EL (cell line): ENCODE results near the gene WFS1.

Source experiments
- DNase-seq: peaks from one replicate; pipeline ENCODE4 v3.0.0-alpha.2; 2016

WFS1 gene

DNA sequence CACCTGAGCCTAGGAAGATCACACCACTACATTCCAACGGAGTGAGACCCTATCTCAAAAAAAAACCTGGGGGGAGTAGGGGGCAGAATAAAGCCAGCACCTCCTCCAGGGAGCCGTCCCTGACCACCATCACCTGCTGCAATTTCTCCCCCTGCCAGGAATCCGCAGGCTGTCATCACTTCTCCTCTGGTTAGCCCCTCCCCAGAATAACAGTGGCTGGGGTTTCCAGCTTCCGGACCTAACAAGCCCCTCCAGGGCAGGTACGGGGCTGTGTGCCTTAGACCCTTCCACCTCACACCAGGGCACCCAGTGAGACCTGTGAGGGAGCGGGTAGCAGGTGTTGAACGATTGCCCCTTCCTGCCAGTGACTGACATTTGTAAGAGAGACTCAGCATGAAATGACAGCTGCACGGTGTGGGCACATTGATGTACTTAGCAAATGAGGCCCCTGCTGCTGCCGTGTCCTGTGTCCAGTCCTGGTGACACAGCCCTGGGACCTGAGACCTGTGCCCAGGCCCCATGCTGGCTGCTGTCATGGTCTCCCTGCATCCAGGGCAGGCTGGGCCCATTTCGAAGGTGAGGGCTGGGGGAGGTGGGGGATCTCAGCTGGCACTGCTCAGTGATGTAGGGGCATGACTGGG lies 6.7 kb upstream of the WFS1 start:
- no peak for DNase-seq

DNA sequence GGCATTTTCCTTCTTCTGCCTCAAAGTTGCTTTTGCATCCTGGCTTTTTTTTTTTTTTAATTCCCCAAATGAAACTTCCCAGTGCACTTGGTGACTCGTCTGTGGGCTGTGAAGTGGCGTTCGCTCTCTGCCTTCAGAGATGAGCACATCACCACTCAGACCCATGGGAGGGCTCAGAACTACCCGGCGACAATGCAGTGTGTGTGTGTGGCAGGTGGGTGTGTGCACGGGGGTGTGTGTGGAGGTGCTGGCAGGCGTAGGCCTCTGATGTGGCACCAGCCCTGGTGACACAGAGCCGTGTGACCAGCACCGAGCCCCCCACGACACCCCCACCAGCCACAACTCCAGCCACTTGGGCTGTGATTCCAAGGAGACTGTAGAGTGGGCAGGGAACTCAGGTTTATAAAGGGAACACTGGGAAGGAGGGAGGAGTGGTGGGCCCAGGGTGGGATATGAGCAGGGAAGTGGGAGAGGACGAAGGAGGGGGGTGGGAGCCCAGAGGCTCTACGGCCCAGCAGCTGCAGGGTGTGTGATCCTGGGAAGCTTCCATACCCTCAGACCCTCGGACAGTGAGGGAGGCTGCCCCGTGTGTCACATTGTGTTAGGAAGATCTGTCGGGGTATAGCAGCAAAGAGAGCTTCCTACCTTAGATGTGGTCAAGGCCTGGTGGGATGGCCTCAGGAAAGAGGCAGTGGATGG lies 6.0 kb upstream of the WFS1 start:
- DNase-seq: no peak

DNA sequence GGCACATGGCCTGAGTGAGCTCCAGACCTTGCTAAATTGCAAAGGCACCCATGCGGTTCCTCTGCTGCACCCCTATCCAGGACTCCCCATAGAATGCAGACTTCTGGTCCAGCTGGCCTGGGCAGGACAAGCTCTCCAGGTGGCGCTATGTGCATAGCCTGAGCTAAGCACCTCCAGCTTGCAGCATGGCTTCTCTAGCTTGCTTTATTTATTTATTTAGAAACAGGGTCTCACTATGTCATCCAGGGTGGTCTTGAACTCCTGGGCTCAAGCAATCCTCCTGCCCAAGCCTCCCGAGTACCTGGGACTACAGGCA lies 5.5 kb upstream of the WFS1 start:
- DNase-seq: peak; percentile 43

DNA sequence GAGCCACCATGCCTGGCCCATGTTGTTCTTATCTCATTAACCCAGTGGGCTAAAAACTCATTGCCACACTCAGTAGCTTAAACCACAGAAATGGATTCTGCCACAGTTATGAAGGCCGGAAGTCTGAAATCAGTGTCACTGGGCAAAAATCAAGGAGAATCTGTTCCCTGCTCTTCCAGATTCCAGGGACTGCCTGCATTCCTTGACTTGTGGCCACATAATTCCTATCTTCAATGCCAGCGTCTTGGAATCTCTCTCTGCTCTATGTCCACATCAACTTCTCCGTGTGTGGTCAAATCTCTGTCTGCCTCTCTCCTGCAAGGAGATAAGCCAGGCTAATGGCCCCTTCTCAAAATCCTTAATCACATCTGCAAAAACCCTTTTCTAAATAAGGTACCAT lies 4.1 kb upstream of the WFS1 start:
- no peak for DNase-seq

DNA sequence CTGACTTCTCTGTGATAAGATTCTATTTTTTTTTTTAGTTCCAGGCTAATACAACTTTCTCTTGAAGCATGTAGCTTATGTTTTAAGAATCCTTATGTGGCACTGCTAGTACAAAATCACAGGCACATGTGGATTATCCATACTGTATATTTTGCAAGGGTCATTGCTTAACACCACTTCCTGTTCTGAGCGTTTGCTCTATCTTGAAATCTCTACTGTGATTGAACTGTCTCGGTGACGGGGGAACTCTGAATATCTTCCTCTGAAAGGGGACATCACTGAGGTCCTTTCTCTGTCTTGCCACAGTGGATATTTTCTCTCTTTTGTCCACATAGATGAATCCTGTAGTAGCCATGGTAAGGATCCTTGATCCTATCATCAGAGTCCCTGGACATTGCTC lies 2.1 kb upstream of the WFS1 start:
- no peak for DNase-seq

DNA sequence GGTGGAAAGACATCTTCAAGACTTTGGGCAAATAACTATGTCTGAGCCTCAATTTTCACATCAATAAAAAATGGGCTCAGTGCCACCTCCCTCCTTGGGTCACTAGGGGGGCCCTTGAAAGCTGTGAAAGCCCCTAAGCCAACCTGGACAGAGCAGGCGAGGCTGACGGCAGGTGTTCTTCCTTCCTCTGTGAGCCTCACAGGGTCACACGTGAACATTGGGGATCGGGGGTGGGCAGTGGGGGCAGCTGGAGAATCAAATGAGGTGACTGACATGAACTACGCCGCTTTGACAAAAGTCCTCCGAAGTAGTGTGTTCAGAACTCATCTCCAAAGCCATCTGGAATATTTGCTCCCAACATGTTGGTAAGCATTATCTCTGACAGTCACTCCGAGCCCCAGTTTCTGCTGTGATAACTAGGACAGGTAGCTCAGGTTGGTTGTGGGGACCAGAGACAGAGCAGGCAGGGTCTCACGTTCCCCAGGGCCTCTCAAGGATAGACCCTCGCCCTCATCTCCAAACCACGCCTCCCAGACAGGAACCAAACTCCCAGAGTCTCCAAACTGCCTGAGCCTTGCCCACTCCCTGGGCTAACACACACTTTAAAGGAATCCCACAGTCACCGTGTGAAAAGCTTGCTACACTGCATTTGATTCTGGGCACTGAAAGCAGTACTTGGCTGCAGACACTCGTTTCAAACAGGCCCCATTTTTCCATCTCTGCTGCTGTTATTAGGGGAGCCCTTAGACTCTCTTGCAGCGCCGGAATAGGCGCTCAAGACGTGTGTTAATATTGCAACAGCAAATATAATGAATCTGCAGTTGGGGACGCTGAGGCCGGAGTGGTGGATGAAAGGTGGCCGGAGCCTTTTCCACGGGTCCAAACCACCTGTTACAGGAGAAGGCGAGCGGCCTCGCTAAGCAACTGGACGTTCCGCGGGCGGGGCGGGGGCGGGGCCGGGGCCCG lies 717 bp upstream of the WFS1 start:
- no peak for DNase-seq

DNA sequence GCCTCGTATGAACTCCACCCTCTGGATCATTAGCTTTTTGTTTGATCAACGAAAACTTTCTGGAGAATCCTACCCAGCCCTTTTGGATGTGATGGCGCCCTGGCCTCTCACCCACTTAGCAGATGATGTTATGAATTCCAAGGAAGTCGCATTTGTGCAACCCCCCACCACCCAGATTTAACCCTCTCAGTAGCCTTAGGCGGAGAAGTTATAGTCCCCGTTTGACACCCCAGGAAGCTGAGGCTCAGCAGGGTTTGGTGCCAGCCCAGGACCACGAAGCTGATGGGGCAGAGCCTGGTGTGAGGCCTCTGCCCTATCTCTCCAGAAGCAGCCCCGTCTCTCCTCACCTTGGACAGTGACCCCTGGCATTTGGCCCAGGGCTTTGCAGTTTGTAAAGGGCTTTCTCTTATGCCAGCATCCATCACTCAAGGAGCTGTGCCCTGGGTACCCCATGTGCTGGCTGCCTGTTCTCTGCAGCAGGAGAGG lies 1.0 kb downstream of the WFS1 start:
- DNase-seq: peak; percentile 14

DNA sequence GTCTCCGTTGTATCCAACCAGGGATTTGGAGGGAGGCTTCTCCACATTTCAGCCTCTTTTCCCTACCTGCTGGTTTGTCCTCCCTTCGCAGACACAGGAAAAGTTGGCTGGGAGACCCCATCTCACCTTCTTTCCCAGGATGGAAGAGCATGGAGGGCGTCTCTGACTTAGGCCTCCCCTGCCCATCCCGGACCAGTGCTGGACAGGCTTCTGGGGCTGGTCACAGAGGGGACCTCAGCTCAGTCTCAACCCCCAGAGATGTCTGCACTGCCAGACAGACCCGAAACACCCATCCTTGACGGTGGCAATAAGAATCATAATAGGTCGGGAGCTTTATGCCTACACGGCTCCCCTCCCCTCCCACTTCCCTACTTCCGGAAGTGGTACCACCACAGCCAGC lies 1.6 kb downstream of the WFS1 start:
- DNase-seq: no peak

DNA sequence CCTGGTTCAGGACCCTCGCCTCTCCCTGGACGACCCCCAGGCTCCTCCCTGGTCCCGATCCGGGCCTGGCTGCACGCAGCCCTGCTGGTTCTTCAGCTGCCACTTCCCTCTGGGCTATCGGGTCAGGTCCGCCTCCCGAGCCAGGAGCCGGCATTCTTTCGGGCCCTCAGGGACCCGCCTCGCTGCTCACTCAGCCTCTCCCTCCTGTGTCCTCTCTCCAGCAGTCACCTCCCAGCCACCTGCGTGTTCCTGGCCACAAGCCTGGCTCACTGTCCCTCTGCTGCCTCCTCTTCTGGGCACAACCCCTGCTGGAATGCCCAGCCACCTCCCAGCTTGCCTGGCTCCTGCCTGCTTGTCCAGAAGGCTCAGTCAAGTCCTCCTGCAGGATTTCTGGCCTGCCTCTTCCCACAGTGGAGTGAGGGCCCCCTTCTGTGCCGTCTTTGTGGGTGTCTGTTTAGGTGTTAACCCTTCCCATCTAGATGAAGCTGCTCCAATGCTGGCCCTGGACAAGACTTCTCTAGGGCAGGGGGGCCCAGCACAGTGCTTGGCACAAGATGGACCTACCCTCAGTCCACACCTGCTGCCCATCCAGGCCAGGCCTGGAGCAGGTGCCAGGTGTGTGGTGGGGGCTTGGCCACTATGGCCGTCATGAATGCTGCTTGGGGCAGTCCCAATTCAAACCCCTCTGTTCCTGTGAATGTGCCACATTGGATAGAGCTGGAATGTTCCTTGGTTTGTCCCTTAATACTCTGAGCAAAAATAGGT lies 2.2 kb downstream of the WFS1 start:
- DNase-seq: no peak

DNA sequence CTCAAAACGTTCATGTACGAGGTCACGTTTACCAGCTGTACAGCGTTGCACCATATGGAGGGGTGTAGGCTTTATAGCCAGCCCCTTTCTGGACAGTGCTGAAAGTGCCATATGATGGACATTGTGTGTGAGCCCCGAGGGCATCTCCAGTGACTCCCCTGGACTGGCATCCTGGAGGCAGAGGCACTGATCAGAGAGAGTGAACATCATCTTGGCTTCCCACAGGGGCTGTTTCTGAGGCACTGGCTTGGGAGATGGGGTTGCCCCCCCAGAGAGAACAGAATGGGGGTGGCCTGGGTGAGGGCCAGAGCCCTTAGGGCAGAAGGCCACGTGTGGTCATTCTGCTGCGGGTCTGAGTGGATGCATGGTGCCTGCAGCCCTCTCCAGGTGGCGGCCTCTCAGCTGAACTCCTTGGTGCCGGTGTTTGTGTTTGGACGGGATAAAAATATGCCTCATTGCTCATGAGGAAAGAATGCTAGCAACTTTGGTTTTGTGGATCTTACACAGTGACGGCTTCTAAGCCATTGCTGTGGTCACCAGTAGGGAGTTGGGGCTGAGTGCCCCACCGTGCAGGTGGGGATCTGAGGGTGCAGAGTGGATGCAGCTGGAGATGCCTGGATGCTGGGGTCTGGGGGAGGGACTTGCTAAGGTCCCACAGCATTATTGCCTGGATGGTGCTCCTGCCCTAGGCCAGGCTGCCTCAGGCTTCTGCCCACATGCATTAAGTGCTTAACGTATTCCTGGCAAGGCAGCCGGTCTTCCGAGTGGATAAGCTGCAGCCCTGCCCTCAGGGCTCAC lies 3.4 kb downstream of the WFS1 start:
- DNase-seq: peak; percentile 94

DNA sequence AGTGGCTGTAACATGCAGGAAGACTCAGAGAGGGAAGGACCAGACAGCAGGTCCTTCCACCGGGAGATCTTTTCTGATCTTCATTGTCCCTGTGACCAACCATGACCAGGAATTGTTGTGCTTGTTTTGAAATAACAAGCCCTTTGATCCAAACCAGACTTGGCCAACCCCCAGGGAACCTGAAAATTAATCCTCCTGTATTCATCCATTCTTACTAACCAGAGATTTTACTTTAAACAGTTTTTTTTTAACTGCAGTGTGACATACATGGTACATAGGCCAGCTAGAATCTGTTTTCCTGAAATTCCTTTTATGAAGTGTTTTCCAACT lies 4.0 kb downstream of the WFS1 start:
- no peak for DNase-seq

DNA sequence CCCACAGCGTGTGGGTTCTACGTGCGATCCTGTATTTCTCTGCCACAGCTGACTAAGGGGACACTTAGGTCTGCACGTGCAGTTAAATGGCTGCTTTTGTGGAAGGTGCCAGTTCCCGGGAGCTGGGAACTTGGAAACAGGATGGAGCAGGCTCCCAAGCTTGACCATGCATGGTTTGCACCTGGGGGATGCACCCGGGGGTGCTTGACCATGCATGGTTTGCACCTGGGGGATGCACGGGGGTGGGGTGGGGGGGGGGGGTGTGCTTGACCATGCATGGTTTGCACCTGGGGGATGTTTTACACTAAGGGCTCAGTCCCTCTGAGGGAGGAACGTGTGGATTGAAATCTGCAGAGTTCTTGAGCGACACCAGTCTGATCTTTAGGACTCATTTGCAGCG lies 5.7 kb downstream of the WFS1 start:
- DNase-seq: no peak

DNA sequence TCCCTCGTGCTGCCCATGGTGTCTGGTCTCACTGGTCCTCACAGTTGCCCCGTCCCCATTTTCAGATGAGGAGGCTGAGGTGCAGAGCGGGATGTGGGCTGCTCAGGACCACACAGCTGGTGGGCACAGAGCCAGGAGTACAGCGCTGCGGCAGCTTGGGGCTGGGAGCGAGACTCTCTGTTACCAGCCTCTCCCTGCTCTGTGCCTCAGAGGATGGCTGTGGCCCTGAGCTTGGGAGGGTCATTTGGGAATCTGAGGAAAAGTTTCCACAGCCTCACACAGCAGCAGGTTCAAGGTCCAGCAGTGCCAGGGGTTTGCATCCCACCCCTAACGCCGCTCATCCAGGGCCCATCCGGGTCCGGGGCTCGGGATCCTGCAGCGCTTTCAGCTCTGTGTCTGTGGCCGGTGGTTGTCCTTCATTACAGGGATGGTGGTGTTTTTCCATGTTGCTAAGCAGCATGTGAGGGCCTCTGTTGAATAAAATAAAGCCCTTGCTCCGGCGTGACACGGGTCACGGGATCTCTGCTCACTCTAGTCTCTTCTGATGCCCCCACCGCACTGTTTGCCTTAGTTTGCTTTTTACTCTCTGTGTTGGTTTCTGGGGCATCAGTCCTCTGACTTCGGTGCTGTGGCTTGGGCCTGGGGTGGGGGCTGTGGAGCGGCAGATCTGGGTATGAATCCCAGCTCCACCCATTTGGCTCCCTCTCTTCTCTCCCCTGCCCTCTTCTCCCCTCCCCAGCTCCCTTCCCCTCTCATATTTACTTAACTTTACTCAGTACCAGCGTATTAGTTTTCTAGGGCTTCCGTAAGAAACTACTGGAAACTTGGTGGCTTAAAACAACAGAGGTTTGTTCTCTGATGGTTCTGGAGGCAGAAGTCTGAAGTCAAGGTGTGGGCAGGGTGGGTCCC lies 6.5 kb downstream of the WFS1 start:
- DNase-seq: no peak

DNA sequence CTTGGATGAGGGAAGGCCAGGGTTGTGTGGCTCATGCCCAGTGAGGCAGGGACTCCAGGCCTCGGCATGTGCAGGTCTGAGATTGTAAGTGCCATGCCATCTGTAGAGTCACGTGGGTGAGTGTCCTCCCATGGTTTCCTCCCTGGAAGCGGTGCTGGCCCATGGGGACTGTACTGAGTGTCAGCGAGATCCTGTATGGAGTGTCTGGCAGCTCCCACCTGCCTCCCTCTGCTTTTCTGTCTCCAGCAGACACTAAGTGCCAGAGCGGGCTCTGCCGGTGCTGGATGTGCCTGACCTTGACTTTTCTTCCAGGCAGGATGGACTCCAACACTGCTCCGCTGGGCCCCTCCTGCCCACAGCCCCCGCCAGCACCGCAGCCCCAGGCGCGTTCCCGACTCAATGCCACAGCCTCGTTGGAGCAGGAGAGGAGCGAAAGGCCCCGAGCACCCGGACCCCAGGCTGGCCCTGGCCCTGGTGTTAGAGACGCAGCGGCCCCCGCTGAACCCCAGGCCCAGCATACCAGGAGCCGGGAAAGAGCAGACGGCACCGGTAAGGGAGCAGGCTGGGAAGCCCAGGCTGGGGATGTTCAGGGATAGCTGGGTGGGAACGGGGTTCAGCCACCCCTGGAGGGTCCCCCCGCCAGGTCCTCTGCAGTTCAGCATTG lies 7.6 kb downstream of the WFS1 start:
- DNase-seq: no peak

DNA sequence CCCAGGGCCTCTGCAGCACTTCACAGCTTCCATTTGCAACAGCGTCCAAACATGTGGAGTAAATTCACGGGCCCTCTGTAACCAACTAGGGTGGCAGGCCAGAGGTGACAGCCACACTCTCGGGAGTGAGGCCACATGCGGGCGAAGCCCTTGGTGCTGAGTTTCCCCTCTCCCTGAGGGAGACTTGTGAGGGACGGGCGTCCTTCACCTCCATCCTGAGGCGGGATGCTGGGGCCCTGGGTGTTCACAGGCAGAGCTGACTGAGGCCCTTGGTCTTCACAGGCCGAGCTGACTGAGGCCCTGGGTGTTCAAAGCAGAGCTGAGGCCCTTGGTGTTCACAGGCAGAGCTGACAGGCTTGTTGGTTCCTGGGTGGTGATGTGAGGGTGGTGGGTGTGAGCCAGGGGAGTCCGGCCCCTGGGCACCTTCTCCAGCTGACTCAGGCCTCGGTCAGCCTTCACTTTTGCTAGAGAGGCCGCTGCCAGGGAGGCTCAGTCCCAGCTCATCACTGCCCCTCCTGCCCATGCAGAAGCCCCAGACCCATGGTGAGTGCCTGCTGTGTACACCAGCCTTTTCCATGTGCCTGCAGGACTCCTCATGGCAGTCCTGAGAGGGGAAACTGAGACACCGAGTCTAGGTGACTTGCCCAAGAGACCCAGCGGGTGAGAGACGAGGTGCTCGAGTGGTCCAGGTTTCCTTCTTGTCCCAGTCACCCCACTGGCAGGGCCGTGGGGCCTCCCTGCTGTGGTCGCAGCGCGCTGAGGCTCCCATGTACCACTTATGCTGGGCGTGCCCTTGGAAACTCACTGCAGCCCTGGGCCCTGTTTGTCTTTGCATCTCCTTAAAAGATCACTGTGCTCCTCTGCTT lies 8.5 kb downstream of the WFS1 start:
- no peak for DNase-seq

DNA sequence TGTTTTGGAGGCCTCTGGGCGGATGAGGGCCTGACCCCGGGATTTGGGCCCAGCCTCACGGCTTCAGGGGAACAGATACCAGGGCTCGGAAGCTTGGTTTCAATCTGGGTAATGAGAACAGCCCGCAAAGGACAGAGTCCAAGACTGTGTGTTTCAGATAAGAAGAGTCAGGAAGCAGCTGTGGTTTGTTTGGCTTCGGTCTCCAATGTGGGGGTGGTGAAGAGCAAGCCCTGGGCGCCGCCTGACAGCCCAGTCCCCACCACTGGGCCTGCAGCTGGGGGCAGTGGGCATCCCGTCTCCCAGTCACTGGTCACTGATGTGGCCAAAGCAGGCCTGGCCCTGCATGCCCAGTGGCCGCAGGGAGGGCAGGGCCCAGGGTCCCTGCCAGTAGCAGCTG lies 9.1 kb downstream of the WFS1 start:
- no peak for DNase-seq

DNA sequence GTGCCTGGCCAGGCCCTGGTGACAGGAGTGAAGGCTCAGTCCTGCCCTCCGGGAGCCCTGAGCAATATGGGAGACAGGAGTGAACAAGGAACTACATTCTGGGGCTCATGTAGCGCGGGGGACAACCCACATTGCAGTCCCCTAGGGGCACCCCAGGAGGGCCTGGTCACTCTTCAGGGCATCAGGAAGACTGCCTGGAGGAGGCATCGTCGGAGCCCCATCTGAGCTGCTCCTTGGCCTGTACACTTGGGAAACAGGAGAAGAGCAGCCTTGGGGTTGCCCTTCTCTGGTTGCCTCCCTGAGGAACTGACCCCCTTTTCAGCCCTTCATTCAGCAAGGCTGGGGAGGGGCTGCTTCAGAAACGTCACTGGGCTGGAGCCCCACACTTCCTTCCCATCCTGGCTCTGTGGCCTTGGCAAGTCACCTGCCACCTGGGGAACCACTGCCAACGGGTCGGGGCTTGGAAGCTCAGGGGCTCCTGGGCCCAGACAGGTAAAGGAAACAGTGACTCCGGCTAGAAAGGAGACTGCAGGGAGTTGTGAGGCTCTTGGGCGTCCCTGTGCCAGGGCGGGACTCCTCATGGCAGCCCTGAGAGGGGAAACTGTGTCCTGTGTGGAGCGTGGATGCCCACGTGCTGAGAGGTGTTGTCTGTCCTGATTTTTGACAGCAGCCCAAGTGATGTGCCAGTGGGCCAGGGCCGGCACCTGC lies 10.1 kb downstream of the WFS1 start:
- DNase-seq: no peak

DNA sequence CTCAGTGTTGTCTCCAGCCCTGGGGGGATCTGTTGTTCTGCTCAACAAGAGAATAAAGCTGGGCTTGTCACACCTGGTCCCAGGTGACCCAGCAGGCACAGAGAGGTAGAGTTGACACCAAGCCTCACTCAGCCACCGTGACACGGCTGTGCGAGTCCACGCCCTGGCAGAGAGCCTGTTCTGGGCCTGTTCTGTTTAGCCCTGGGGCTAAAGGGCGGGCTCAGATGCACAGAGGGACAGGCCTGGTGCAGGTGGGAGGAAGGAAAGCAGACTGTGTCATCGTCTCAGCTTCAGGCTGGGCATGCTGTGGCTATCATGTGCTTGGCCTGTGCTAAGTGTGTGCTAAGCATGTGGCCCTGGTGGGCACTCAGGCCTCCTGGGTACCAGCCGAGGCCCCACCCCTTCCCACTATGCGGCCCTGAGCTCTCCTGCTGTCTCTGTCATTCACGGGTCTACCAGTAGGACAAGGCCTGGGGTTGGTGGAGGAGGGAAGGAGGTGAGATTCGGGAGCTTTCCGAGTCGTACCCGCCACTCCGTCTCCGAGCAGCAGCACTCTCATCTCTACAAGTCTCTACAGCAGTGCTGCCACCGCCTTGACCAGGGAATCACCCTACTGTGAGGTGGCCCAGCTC lies 10.8 kb downstream of the WFS1 start:
- no peak for DNase-seq
